Esophagus mucosa (tissue), 1 donor: ENCODE results near the gene ACTN3. TPM values are rescaled to one million over a fixed set of nuclear protein-coding genes. Genes with fewer than 3 reads are reported as not detected.
"Not testable (repeated sequence)": the region's sequence is repeated elsewhere in the genome, so short reads cannot be mapped to it uniquely, and the experiment has no call there.

Experiments
- ATAC-seq: fragments of 200-7000 bp; cut with Tn5 transposase; one replicate; pipeline ENCODE4 v1.9.1; 2020
- total RNA-seq: library from RNA; stranded (reverse); gene quantifications from one replicate; pipeline ENCODE4 v1.2.4, GENCODE V29; 2023
- donor health status: DM: yes; HTN: yes; CAD: no.

Gene ACTN3
- total RNA-seq, 1 donor from 2014 or later: 0.44 TPM

DNA sequence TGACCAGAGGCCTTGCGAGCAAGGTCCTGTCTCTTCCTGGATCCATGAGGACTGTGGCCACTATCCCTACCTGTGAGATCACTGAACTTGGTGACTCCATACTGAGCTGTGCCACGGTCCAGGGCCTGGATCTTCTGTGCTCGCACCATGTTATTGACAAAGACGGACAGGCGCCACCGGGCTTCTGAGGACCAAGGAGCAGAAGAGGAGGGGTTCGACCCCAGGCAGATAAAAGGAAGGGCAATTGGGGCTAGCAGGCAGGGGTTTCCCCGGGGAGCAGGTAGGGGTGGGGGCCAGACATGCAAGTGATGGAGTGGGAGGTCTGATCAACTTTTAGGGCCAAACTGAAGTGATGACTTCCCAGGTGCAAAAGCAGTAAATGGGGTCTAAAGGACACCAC lies 19.5 kb downstream of the ACTN3 start:
- ATAC-seq: no peak

DNA sequence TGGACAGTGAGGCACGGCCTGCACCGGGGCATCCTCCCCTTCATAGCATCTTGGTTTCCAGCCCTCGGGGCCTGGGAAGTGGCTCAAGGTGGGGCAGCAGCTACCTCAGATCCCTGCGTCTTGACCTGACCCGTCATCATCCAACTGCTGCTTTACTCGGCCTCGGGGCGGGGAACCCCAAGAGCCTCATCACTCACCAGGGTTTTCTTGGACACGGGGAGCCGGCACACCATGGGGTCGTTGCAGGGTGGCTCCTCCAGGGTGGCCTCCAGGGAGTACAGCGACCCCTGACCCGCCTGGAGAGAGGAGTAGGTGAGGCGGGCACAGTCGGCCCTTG lies 21.1 kb downstream of the ACTN3 start:
- peak; percentile 7 for ATAC-seq

DNA sequence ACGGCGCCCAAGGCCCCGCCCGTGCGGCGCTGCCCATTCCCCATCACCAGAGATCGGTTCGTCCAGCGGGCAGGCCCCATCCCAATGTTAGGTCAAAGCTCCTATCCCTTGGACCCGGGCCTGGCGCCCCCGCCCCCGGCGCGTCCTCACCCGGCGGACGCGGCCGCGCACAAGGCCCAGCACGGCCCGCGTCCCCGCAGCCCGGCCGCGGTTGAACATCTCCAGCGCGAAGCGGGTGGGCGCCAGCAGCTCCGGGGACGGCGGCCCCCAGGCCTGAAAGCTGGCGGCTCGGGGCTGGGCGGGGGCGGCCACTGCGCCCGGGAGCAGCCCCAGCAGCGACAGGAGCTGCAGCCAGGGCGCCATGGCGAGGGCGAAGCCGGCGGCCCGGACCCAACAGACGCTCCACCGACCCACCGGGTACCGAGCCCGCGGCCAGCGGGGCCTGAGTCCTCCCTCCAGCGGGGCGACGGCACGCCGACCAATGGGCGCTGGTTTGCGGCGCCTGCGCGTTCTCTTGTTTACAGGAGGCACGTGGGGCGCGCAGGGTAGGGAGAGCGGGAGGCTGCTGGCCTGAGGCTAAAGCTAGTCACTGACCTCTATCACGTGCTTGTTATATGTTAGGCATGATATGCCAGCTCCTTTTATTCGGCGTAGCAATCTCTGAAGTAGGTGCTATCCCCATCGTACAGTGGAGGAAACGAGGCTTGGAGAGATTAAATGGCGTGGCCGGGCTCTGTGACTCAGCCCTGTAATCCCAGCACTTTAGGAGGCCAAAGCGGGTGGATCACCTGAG lies 21.6 kb downstream of the ACTN3 start, which contains the start of gene CTSF:
Gene CTSF, minus strand, starts transcription at position 483 of the 793 bp plus-strand sequence. Its CDS starts 120 bp downstream, at position 363.
- ATAC-seq: peak; percentile 87

DNA sequence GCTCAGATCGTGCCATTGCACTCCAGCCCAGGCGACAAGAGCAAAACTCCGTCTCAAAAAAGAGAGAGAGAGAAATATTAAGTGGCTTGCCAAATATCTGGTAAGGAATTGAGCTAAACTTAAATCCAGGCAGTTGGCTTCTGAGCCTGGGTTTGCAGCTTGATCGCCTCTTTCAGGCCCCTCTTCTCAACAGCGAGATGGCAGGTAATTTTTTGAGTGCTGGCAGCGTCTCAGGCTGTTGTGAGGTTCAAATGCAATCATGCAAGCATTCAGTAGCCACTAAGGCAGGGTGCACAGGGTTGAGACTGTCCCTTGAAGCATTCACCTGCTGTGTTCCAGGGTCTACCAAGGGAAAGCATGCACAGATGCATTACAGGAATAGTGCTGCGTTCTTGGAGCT lies 22.4 kb downstream of the ACTN3 start:
- ATAC-seq: no peak

DNA sequence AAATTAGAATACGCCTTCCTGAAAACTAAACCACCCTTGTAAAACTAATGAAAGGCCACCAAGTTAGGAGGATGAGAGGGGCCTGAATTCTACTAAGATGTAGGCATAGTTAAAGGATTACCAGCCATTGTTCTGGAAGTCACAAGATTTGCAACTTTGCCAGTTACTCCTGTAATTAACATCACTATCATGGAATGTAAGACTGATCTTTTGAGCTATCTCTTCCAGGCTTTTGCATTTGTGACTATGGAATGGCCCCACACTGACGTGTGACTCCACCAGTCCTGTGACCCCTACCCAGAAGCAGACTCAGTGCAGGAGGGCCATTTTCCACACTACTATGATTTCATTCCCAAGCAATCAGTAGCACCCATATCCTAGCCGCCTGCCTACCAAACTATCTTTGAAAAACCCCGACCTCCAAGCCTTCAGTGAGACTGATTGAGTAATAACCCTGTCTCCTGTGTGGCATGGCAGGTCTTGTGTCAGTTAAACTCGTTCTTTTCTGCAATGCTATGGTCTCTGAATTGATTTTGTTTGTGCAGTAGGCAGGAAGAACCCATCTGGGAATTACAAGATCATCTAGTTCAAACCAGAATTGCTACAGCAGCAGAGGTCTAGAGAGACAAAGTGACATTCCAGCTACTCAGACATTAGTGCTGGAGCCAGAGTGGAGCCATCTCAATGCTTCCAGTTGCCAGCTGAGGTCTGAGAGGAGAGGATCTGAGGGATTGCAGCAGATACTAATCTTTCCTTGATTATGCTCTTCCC lies 23.6 kb downstream of the ACTN3 start:
- no peak for ATAC-seq

DNA sequence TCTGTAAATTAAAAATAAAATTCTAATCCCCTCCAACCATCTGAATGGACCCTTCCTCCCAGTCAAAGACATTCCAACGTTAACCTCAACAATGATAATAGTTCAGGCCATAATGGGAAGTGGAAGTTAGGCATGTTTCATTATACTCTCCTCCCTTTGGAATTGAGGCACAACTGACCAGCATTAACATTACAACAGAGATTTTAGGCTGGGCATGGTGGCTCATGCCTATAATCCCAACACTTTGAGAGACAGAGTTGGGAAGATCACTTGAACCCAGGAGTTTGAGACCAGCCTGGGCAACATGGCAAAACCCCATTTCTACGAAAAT lies 24.1 kb downstream of the ACTN3 start:
- no peak for ATAC-seq

DNA sequence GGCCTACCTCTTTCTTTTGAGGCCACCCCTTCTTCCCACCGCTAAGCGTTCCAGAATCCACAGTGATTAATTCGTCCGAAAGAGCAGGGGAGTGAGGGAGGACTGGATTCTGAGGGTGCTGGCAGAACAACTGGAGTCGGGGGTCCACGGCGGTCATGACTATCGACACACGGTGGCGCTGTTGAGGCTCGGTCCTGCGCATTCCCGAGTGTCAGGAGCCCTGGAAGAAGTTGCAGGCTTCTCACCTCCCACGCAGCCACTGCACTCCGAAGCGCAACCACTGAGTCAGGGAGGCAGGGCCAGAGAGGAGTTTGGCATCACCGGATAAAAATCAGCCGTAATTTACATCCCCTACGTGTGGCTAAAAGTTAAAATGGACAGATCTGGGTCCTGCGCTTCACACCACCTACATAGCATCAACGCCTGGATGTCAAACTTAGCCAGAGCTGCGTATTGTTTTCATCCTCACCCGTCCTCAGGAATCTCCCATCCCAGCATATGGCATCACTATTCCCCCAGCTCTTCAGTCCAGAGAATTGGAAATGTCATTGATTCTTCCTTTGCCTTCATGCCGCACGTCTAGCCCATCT lies 32.4 kb downstream of the ACTN3 start:
- ATAC-seq: peak; percentile 70

DNA sequence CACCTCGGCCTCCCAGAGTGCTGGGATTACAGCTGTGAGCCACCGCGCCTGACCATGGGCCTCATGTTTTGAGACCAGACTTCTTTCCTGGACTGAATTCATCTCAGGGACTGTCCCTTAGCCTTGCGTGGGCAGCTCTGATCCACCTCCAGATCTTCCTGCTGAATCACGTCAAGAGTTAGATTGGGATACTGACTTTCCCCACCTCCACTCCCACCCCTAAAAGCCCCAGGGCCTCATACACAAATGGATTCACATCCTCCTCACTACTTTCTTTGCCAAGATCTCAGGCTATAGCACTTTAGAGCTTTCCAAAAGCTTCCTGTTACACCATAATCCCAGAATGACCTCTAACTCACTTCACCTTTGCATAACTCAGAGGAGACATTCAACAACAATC lies 34.1 kb downstream of the ACTN3 start:
- no peak for ATAC-seq

DNA sequence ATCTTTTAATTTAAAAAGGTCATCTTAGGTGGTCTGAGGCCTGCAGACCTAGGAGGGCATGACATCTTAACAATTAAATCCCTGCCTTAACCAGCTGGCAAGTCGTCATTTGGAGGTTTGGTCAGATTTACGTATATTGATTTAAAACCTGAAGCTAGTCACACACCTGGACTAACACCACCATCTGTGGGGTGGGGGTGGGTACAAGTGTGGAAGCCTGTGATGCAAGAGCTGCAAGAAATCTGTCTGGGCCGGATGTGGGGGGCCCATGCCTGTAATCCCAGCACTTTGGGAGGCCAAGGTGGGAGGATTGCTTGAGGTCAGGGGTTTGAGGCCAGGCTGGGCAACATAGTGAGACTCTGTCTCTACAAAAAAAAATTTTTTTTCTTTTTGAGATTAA lies 34.6 kb downstream of the ACTN3 start:
- ATAC-seq: no peak

DNA sequence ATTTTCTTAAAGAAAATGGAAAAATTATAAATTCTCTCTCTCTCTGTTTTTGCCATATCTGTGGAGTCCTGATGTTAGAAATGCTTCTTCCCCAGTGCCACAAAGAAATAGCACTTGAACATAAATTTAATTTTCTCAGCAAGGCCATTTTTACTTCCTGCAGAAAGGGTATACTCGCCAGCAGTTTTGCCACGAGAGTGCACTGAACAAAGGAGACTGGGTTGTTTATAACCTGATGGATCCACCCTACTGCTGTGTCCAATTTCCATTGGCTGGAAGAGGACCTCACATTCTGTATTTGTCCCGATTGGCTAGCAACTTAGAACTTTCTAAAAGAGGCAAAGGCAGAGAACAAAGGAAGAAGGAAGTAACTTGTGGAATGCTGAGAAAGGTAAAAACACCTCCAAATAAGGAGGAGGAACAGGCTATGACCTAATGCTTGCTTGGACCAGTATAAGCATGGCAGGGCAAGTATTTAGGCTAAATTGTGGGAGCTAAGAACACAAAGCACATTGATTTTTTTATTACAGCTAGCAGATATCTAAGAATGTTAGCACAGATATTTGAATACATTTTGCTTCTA lies 36.0 kb downstream of the ACTN3 start:
- ATAC-seq: not testable (repeated sequence)

DNA sequence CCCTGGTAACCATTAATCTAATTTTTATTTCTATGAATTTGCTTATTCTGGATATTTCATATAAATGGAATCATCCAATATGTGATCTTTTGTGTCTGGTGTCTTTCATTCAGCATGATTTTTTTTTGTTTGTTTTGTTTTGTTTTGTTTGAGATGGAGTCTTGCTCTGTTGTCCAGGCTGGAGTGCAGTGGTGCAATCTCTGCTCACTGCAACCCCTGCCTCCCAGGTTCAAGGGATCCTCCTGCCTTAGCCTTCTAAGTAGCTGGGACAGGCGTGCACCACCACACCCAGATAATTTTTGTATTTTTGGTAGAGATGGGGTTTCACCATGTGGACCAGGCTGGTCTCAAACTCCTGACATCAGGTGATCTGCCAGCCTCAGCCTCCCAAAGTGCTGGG lies 38.7 kb downstream of the ACTN3 start:
- ATAC-seq: not testable (repeated sequence)

DNA sequence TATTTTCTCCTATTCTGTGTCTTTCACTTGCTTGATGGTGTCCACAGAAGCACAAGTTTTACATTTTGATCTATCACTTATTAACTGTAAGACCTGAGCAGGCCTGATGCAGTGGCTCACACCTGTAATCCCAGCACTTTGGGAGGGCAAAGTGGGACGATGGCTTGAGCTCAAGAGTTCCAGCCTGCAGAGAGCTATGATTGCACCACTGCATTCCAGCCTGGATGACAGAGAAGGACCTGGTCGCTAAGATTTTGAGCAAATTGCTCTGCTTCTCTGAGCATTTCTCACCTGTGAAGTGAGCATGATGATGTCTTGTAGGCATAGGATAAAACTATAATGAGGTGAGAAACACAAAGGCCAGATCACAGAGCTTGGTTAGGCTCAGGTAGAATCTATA lies 39.4 kb downstream of the ACTN3 start:
- ATAC-seq: no peak

DNA sequence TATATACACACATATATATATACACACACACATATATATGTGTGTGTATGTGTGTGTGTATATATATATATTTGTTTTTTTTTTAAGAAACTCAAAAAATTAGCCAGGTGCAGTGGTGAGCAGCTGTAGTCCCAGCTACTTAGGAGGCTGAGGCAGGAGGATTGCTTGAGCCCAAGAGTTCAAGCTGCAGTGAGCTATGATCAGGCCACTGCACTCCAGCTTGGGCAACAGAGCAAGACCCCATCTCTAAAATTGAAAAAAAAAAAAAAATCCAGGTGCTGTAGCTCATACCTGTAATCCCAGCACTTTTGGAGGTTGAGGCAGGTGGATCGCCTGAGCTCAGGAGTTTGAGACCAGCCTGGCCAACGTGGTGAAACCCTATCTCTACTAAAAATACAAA lies 42.6 kb downstream of the ACTN3 start:
- not testable (repeated sequence) for ATAC-seq

DNA sequence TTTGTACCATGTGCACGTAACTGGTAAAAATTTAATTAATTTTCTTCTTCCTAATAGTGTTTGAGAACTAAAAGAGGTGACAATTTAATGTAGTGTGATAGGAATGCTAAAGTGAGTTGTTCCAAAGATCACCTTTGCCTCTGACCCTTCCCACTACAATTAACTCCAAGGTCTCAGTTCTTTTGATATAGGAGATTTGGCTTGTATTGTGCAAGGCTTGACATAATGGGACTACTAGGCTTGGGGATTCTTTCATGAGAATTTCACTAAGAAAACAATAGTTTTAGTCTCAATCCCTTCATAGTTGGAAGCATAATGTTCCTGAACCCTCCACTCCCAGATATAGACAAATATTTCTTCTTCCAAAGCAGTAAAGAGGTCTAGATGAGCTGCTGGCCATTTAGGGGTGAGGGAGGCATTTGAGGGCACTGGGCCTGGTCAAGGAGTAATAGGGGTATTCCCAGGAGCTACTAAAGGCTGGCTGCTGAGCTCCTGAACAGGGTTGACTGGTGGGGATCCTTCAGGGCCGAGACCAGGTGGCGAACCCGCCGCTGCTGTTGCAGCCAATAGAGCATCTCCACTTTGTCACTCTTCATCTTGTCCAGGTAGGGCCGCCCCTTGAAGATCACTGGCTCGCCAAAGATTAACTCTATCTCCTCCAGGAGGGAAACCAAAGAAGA lies 43.4 kb downstream of the ACTN3 start:
- ATAC-seq: no peak

DNA sequence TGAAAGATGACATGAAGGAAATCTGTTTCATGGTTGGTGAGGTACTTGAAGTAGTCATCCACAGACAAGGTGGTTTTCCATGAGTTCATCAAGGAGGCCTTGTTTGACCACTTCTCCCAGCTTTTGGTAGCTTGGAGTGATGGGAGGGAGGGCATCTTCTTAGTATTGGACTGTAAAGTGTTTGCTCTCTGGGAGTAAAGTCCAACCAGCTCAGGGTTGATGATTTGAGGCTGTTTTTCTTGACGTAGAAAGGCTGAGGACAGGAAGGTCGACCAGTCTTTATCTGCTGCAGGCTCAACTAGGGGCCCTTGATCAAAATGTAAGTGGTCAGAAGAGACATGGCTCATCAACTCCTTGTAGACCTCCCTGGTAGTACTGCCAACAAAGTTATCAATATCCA lies 44.5 kb downstream of the ACTN3 start:
- ATAC-seq: no peak

DNA sequence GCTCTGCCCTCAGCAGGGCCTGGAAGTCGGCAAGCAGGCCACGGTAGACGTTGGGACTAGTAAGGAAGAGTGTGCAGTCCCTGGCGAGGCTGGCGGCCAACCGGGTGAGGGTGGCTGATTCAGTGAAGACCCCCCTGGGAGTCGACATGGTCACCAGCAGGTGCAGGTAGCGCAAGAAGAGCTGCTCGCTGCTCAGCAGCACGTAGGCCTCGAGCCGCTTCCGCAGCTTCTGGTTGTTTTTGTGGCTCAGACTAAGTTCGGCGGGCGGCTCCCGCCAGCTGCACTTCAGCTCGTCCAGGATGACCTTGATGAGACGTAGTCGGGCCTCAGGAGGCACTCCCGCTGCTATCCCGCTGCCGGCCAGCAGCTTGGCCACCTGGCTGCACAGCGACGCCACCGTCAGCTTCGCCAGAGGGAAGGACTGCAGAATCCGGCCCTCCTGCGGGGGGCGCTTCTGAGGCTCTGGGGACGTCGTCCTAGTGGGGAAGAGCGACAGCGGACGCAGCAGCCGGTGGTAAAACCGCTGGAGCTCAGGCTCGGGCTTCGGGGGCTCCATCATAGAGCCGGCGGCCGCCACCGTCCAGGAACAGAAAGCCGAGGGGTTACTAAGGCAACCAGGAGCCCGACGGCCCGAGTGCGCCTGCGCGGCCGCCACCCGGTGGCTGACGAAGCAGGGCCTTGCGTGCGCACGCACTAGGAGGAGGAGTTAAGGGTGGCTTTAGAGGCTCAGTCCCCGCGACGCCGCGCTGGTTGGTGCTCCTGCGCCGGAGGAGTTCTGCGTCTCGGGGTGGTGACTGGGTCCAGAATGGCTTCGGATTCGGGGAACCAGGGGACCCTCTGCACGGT lies 46.0 kb downstream of the ACTN3 start, which contains the start of the genes CCDC87 and CCS:
Gene CCDC87, minus strand, starts transcription at position 607 of the 846 bp plus-strand sequence. Its CDS starts 48 bp downstream, at position 559.
Gene CCS, plus strand, starts transcription at position 729 of the 846 bp plus-strand sequence. Its CDS starts 77 bp downstream, at position 806.
- ATAC-seq: peak; percentile 98

DNA sequence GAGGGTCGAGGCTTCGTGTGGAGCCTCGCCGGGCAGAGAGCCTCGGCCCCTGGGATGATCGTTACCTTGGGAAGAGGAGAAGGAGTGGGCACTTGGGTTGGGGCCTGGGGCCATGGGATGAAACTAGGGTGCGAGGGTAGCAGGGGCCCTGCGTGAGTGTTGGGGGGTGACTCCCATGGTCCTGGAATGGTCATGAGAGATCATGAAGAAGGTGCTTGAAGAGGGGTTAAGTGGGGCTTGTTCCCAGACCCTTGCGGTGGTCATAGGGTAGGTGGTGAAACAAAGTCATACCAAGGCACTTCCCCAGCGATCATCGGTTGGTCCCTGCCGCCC lies 46.6 kb downstream of the ACTN3 start:
- no peak for ATAC-seq

DNA sequence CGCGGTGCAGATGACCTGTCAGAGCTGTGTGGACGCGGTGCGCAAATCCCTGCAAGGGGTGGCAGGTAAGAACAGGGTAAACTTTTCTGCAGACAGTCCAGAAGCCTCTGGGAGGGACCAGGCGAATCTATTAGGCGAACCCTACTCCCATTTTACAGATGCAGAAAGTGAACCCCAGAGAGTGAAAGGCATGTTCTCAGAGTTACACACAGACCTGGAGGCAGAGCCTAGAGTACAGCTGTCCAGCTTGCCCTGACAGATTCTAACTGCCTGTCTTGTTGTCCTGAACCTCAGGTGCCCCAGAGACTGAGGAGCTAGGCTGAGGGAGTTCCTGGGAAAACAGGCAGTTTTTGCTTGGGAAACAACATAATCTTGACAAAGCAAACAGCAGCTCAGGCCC lies 46.9 kb downstream of the ACTN3 start:
- ATAC-seq: no peak

DNA sequence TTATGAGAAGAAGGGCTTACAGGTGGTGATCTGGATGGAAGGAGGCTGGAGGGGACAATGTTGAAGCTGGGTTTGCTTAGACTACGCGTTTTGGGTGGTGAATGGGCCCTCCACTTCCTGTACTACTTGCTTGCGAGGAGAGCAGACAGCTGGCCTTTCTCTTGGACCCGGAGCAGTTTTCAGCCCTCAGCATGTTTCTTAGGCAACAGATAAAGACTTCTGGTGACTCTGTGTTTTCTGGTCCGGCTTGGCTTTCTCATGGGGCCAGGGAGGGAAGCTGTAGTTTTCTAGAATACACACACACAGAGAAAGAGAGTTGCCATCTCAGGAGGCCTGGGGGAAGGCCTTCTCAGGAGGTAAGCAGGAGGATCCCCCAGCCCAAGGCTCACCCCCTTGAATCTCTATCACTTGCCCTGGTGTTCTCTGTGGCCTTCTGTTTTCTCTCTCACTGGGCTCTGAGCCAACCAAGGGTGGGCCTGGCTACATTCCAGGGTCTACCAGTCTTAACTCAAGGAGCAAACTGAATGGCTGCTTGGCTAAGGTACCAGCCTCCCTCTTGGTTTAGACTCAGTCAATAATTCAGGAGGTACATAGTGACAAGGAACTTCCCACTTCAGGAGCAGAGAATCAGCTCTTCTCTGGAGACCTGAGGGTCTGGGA lies 48.7 kb downstream of the ACTN3 start:
- no peak for ATAC-seq

DNA sequence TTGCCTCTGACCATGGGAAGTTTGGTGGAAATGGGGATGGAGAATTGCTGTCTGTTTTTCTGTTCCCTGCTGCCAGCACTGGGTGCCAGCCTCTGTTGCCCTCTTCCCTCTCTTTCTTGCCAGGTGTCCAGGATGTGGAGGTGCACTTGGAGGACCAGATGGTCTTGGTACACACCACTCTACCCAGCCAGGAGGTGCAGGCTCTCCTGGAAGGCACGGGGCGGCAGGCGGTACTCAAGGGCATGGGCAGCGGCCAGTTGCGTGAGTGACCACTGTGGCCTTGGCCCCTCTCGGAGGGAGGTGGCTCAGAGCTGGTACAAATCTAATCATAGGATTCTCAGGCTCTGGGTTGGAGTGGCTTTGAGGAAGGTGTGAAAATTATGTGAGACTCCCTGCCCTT lies 52.3 kb downstream of the ACTN3 start:
- ATAC-seq: no peak

DNA sequence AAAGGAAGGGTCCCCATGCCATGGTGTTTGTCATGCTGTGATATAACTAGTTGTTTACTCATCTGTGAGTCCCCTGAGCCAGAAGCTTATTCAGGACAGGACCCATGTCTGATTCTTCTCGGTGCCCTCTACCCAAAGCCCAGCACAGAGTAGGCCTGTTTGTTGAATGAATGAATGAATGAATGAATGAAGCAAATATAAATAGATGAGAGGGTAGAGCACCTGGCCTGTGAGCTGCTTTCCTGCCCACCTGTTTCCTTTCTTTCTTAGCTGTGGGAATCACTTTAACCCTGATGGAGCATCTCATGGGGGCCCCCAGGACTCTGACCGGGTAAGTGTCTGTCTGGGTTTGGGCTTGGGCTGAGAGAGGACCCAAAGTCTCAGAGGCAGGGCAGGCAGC lies 53.5 kb downstream of the ACTN3 start:
- ATAC-seq: no peak
